Stimulated activated CD4-positive, alpha-beta T cell treated with anti-CD3 and anti-CD28 coated beads, Interleukin-15, amount 100 ng/mL, for 1 hour (primary cell): ENCODE results near the gene MMP17.

ENCODE experiments used
- DNase-seq, 2 donors: peaks; one replicate each; pipeline ENCODE4 v3.0.0-alpha.2; 2020; ENCODE audit warnings: low read depth in 1 of 2, low spot score in 1 of 2

MMP17 gene

DNA sequence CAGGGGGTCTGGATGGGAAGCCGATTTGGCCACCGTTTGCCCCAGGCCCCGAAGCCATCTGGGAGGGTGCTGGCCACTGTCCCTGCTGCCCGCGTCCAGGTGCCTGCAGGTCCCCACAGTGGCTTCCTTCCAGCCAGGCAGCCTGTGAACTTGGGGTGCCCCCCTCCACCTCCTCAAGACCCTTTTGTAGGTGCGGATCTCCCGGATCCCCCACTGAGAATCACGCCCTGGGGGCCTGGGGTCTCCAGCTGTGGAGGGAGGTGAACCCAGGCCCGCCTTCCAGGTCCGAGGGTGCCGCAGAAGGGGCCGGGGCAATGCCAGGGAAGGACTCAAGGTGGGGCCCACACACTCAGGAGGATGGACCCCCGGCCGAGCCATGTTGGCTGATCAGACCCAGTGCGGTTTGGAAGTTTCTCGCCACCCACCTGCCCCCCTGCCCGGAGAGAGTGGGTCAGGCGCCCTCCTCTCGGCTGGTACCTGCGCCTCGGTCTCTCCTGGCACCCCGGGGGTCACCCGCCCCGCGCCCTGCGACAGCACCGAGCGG lies 1.7 kb downstream of the MMP17 start:
- no peak for DNase-seq

DNA sequence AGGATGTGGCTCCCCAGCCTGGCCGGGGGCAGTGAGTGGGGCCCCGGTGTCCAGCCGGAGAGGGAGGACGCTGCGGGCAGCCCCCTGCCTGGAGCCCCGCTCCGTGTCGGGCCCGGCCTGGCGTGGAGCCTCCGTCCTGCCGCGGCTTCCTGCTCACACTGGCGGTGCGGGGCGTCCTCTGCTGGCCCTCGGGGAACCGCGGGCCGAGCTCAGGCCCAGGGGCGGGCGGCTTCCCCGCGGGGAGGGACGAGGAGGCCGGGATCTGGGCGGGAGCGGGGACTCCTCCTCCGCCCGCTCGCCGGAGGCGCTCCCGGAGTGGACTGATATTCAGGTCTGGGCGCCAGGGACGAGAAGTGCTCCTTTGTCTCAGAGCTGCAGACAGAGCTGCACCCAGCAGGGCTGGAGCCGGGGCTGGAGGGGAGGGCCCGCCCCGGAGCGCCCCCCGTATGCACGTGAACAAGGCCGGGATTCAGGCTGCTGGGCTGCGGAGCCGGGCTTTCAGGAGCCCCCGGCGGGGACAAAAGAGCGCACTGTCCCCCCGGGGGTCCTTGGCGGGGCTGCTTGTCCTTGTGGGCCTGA lies 2.2 kb downstream of the MMP17 start:
- no peak for DNase-seq

DNA sequence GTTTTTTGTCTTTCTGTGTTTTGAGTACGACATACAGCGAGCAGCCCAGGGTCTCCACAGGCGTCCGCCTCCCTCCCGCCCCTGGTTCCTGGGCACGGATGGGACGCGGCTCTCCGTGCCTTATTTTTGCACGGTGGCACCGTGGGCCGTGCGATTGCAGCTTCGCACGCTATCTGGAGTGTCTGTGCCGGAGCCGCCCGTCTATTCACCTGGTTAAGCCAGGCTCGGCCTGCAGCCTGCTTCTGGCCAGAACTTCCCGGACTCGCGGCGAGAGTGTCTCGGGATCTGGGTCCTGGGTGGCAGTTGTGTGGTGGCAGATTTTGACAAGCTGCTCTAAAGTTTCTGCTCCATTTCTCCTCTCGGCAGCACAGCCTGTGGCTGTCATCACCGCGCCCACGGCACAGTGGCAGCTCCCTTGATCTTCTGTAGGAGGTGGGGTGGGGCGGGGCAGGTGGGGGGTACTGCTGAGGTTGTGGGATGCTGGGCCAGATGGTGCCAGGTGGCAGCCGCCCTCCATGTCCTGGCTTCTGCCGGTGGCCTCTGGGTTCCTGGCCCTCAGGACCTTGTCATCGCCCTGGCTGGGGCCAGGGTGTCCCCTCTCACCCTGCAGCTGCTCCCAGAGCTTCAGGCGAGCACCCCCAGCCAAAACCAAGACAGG lies 2.9 kb downstream of the MMP17 start:
- no peak for DNase-seq

- no peak for DNase-seq
Observed at GRCh38 chr12:131831635-131832041, 3.4 kb downstream of the MMP17 start.

- no peak for DNase-seq
Observed at GRCh38 chr12:131832321-131833231, 4.4 kb downstream of the MMP17 start.

DNA sequence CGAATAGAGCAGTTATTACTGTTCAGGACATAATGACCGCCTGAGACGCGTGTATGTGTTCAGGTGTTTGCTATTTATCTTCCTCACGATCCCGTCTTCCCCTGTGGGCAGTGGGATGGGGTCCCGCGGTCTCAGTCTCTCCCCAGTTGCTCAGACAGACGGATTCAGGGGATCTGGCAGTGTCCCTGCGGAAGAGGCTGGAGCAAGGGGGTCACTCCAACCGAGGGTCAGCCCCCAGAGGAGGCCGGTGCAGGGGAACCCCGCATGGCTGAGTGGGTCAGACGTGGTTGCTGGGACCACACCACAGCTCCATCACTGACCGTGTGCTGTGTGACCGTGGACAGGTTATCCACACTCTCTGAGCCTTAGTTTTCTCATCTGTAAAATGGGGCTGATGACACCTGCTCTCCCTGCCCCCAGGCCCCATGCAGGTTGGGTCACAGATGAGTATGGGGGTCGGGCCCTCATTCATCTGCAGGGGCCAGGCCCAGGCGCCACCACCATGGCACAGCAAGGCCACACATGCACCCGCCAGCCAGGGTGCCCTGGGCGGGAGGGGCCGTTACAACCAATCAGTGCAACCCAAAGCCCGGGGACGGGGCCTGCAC lies 5.2 kb downstream of the MMP17 start:
- DNase-seq = no peak

DNA sequence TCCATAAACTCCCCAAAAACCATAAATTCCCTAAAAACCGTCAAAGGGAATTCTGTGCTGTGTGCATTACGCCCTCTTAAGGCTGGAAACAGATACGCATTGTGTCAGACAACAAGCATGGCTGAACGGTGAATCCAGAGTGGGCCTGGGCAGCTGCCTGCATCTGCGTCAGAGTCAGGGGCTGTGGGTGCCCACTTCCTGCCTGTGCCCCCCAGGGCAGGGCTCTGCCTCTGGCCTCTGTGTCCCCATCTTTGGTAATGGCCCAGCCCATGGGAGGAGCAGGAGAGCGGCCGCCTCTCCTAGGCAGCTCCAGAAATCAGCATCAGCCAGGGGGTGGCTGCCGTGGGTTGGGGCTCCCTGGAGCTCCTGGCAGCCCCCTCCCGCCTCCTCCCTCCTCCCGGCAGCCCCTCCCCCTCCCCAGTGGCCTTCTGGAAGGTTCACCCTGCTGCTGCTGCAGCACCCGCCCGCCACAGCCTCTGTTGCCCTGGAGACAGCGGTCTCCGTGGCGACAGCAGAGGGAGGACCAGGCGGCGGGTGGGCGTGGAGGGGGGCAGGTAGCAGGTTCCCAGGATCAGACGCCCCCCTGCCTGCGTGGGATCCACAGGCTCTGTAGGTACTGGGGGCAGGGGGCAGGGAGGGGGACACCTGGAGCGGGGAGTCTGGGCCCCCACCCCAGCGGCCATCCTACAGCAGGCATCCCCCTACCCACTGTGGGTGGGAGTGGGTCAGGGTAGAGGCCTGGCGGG lies 5.9 kb downstream of the MMP17 start:
- no peak for DNase-seq

- no peak for DNase-seq
Observed at GRCh38 chr12:131834798-131835615, 6.8 kb downstream of the MMP17 start.

GRCh38 chr12:131835616-131836171 lies 7.5 kb downstream of the MMP17 start:
- DNase-seq = no peak

- DNase-seq = no peak
Observed at GRCh38 chr12:131836193-131836592, 8.0 kb downstream of the MMP17 start.

DNA sequence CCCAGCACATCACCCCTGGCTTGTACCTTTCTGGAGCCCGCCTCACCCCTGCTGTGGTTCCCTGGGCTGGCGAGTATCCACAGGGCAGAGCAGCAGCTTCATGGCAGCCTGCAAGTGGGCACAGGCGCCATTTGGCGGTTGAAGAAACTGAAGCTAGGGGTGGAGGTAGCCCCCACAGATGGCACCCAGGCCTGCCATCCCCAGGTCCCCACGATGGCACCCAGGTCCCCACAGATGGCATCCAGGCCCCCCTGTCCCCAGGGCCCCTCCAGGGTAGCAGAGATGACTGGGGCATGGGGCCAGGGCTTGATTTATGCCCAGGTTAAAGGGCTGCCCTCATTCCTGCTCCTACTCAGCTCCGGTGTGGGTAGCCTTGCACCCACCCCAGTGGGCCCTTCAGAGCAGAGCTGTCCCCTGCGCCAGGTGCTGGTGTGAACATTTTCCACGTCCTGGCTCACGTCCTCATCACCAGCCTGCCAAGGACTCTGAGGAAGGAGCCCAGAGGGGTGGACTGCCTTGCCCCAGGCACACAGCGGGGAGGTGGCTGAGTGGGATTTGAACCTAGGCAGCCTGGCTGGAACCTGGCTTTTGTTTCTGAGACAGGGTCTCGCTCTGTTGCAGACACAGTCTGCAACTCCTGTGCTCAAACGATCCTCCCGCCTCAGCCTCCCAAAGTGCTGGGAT lies 8.7 kb downstream of the MMP17 start:
- DNase-seq = no peak

GRCh38 chr12:131840643-131841416 lies 12.6 kb downstream of the MMP17 start:
- DNase-seq = no peak

- DNase-seq = no peak
Observed at GRCh38 chr12:131841547-131841946, 13.4 kb downstream of the MMP17 start.

DNA sequence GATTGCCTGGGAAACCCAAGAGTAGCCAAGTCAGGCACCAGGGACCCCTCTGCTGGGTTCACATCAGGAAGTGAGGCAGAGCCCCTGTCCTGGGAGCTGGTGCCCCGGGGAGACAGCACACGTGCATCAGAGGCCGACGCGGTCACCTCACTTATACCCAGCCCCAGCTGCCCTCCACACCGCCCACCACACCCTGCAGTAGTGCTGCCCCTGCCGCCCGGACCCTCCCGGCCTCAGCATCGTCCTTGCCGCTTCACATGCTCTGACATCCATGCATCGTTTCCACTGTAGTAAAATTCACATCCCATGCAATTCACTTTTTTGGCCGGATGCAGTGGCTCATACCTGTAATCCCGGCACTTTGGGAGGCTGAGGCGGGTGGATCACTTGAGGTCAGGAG lies 14.0 kb downstream of the MMP17 start:
- DNase-seq = no peak

GRCh38 chr12:131843527-131843926 lies 15.3 kb downstream of the MMP17 start:
- DNase-seq = no peak

DNA sequence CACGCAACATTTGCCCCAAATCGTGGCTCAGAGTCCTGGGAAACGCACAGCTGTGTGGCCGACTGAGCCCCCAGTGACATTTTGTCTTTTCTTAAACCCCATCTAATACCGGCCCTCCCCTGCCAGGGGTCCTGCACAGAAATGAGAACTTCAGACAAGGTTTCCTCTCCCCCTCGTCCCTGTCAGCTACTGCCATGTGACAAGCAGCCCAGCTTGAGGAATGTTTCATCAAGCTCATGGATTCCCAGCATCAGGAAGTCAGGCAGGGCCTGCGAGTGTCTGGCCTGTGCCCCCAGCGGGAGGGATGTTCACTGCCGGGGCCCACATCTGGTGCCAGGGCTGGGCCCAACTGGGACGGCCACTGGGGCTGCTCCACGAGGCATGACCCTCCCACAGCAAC lies 15.9 kb downstream of the MMP17 start:
- DNase-seq = no peak

DNA sequence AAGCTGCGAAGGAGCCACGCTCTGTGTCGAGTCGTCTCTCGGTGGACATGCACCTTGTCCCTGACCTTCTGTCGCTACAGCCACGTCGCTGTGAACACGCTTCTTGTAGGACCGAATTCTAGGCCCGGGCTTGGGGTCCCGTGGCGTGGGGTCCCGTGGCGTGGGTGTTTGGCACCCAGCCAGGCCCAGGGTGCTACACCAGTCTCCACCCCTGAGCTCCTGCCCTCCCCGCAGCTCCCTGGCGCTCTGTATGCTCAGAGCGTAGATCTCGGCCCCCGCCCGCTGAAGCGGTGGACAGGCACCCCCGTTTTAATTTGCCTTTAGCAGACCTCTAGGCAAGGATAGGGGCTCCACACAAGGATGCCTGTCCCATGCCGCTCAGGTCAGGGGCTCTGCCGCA lies 16.5 kb downstream of the MMP17 start:
- no peak for DNase-seq

GRCh38 chr12:131845121-131845520 lies 16.9 kb downstream of the MMP17 start:
- no peak for DNase-seq
